ENCODE results near the gene ARNT2. TPM values are rescaled to one million over a fixed set of nuclear protein-coding genes. Genes with fewer than 3 reads are reported as not detected.

ARNT2 gene
- total and polyA plus RNA-seq, 10 of the 15 experiments (the other 5 are each of a cell fraction or from before 2014, with no cell fraction given): 0.07 to 0.49 (median 0.09) TPM; not detected in 6

DNA sequence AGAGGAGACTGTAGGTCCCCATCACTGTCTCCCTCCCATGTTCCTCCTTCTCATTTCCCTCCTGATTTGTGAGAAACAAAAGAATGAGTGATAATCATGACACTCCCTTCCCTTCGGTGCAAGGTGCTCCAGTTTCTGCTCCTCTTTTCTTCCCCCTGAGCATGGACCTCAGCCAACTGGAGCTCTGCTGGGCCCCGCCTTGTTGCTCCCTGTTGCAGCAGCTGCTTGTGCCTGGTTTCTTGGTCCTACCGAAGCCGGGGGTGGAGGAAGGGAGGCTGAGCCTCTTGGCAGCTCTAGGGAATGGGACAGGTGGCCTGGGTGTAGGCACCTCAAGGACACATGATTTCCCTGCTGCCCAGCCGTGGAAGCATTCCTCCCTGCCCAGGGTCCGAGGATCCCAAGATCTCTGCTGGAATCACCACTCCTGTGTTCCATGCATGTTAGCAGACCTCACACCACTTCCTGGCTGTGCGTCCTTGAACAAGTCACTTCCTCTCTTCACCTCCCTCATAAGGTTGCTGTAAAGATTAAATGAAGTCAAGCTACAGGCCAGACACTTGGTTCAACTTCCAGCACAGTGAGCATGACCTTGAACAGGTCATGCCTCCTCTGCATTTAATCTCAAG lies 159.3 kb downstream of the ARNT2 start:
- TF ChIP-seq HDAC6 (IDR thresholded peaks at IDR 0.05; ENCODE audit: unreplicated experiment) (no peak), IKZF2 (IDR thresholded peaks at IDR 0.05) (no peak), MYC (IDR thresholded peaks at IDR 0.05; ENCODE audit: insufficient read depth, insufficient read length, insufficient replicate concordance, low read length, severe bottlenecking) (no peak), NR2F1 (conservative IDR thresholded peaks at IDR 0.05) (no peak), SMAD1 (IDR thresholded peaks at IDR 0.05; ENCODE audit: low read depth, partially characterized antibody) (no peak), SUPT20H (IDR thresholded peaks at IDR 0.05; ENCODE audit: borderline replicate concordance, control insufficient read depth, low read depth, low read length) (no peak), SPI1 (IDR thresholded peaks at IDR 0.05; ENCODE audit: borderline replicate concordance, insufficient read depth, low read depth, low read length) (no peak), MYB (IDR thresholded peaks at IDR 0.05; ENCODE audit: borderline replicate concordance, low read depth, low read length) (no peak), POLR2A (IDR thresholded peaks at IDR 0.05; ENCODE audit: low read depth, low read length) (no peak), EED (IDR thresholded peaks at IDR 0.05; ENCODE audit: low read depth) (no peak), ETV6 (conservative IDR thresholded peaks at IDR 0.05 in 1 of 2, IDR thresholded peaks at IDR 0.05 in 1 of 2; ENCODE audit: borderline replicate concordance in 1 of 2, low read depth in 1 of 2) (no peak)
- intact Hi-C loops (cut with micrococcal nuclease; ENCODE audit: unreplicated experiment): no loop called here
- POLR2A ChIA-PET: interaction anchor here (0.6 kb wide), 1 partner anchor 727 kb away, joined by 3 read pairs; no protein-coding TSS in a partner anchor

More for the DNA sequence above, 159.3 kb downstream of the ARNT2 start:
- Histone ChIP-seq H3K27ac (ENCODE audit: control insufficient read depth, insufficient read depth) (no peak overlapping the region), H3K9ac (ENCODE audit: control insufficient read depth, insufficient read depth, low read length) (no peak overlapping the region), H3K4me1 (ENCODE audit: control insufficient read depth, insufficient read depth, low read length) (no peaks in the 10 kb centered on the region), H3K79me2 (ENCODE audit: control insufficient read depth, insufficient read depth, low read length) (no peaks in the 10 kb centered on the region), H3K4me2 (ENCODE audit: control insufficient read depth, insufficient read depth) (no peak overlapping the region), H3K36me3 (ENCODE audit: control insufficient read depth in 2 of 2, insufficient read depth in 2 of 2, low read length in 1 of 2) (no peaks in the 10 kb centered on the region), H3K9me3 (replicated peaks; ENCODE audit: control insufficient read depth, insufficient read depth, low read length) (no peaks in the 10 kb centered on the region), H3K4me3 (no peak overlapping the region), H4K20me1 (ENCODE audit: control insufficient read depth, insufficient read depth) (no peaks in the 10 kb centered on the region), H2AFZ (ENCODE audit: control insufficient read depth, low read depth, low read length) (no peak overlapping the region), H3K27me3 (replicated peaks in 1 of 2; ENCODE audit: control insufficient read depth in 2 of 2, insufficient read depth in 2 of 2, low read length in 1 of 2) (peaks cover 2% of the 10 kb centered on the region in 2 experiments)
- FAIRE-seq (no peak), ATAC-seq (no peak), DNase-seq (ENCODE audit: low read depth, low spot score) (no peak)
- SMC1A ChIA-PET (ENCODE audit: uncharacterized antibody, unreplicated experiment): no interaction called here
- WGBS (ENCODE audit: insufficient coverage, insufficient replicate concordance, low lambda C conversion rate, missing lambda C conversion rate): 34% methylated on average over 6 of the region's 7 CpGs
- RAD21 ChIA-PET (ENCODE audit: unreplicated experiment): interaction anchor here (0.8 kb wide), 1 partner anchor 213 kb away, joined by 3 read pairs; no protein-coding TSS in a partner anchor
- CTCF ChIA-PET: interaction anchor here (1.0 kb wide), 1 partner anchor 213 kb away, joined by 3 read pairs; no protein-coding TSS in a partner anchor
- no TSS peak for BruUV-seq (replicated peaks)
- in situ Hi-C loops (cut with MboI): loop anchor here (10.0 kb wide), 1 partner anchor 211 kb away; the partner anchor contains the start of gene CEMIP

Data from GM12878 (cell line).